HG03571 (cell line): ENCODE results near the gene TNFRSF1B.

Source experiments
- ATAC-seq: cut with Tn5 transposase; IDR thresholded peaks from one replicate; pipeline ENCODE4 v1.9.1; 2021; ENCODE audit not compliant: unreplicated experiment

TNFRSF1B gene

GRCh38 chr1:12188657-12189327 lies 22.0 kb downstream of the TNFRSF1B start:
- ATAC-seq = no peak

- ATAC-seq = no peak
Observed at GRCh38 chr1:12189328-12189682, 22.5 kb downstream of the TNFRSF1B start.

GRCh38 chr1:12191242-12192032 lies 24.6 kb downstream of the TNFRSF1B start:
- ATAC-seq = no peak

- ATAC-seq = no peak
Observed at GRCh38 chr1:12194666-12195216, 27.9 kb downstream of the TNFRSF1B start.

- no peak for ATAC-seq
Observed at GRCh38 chr1:12195416-12195815, 28.6 kb downstream of the TNFRSF1B start.

- no peak for ATAC-seq
Observed at GRCh38 chr1:12196641-12197482, 30.1 kb downstream of the TNFRSF1B start.

- no peak for ATAC-seq
Observed at GRCh38 chr1:12197483-12197880, 30.7 kb downstream of the TNFRSF1B start.

GRCh38 chr1:12200208-12200607 lies 33.4 kb downstream of the TNFRSF1B start:
- ATAC-seq = no peak

GRCh38 chr1:12201352-12202189 lies 34.8 kb downstream of the TNFRSF1B start:
- no peak for ATAC-seq

- ATAC-seq = no peak
Observed at GRCh38 chr1:12202190-12202497, 35.4 kb downstream of the TNFRSF1B start.

- no peak for ATAC-seq
Observed at GRCh38 chr1:12202577-12202976, 35.8 kb downstream of the TNFRSF1B start.

- ATAC-seq = no peak
Observed at GRCh38 chr1:12203216-12204007, 36.6 kb downstream of the TNFRSF1B start.

GRCh38 chr1:12204140-12204539 lies 37.3 kb downstream of the TNFRSF1B start:
- no peak for ATAC-seq

- no peak for ATAC-seq
Observed at GRCh38 chr1:12204754-12205658, 38.2 kb downstream of the TNFRSF1B start.

GRCh38 chr1:12206238-12206637 lies 39.4 kb downstream of the TNFRSF1B start:
- no peak for ATAC-seq

- ATAC-seq = no peak
Observed at GRCh38 chr1:12206792-12207424, 40.1 kb downstream of the TNFRSF1B start.

- ATAC-seq = no peak
Observed at GRCh38 chr1:12208271-12208670, 41.5 kb downstream of the TNFRSF1B start.

GRCh38 chr1:12208764-12209494 lies 42.1 kb downstream of the TNFRSF1B start:
- peak; percentile 41 for ATAC-seq
